ENCODE data around the gene IPO5.

DNA sequence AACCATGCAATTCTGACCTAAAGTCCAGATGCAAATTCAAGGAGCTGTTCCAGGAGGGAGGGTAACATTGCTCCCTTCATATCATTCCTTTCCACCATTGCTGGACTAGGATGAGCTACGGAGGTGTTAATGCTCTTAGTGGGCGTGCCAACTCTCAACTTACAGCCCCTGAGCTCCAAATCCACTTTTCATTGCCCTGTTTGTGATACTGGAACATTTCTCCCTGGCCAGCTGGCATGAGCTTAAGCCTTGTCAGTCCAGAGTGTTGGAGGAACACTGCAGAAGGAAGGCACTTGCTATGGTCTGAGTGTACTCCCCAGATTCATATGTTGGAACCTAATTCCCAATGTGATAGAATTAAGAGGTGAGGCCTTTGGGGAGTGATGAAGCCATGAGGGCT is 119.0 kb downstream of the IPO5 start:
- TF ChIP-seq, protein P1, sequence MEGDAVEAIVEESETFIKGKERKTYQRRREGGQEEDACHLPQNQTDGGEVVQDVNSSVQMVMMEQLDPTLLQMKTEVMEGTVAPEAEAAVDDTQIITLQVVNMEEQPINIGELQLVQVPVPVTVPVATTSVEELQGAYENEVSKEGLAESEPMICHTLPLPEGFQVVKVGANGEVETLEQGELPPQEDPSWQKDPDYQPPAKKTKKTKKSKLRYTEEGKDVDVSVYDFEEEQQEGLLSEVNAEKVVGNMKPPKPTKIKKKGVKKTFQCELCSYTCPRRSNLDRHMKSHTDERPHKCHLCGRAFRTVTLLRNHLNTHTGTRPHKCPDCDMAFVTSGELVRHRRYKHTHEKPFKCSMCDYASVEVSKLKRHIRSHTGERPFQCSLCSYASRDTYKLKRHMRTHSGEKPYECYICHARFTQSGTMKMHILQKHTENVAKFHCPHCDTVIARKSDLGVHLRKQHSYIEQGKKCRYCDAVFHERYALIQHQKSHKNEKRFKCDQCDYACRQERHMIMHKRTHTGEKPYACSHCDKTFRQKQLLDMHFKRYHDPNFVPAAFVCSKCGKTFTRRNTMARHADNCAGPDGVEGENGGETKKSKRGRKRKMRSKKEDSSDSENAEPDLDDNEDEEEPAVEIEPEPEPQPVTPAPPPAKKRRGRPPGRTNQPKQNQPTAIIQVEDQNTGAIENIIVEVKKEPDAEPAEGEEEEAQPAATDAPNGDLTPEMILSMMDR (optimal IDR thresholded peaks at IDR 0.05 in 1 of 3, IDR thresholded peaks at IDR 0.05 in 1 of 3, conservative IDR thresholded peaks at IDR 0.05 in 1 of 3; ENCODE audit: extremely low read depth in 1 of 3, insufficient read depth in 2 of 3, low read length in 3 of 3), result no peak
- TF ChIP-seq EZH2 (IDR thresholded peaks at IDR 0.05; ENCODE audit: low read length), result no peak

All from keratinocyte (primary cell).